K562 (cell line): Measurements from ENCODE around the gene GPX1. TPM values are rescaled to one million over a fixed set of nuclear protein-coding genes. Genes with fewer than 3 reads are reported as not detected.

ENCODE experiments used
- ATAC-seq: fragments of 200-7000 bp; cut with Tn5 transposase; 3 replicates; pipeline ENCODE4 v1.9.1; 2020; ENCODE audit warnings: moderate library complexity
- BruUV-seq: library from RNA; stranded (reverse); fragments of 400-500 nt; replicated peaks from 2 replicates; lab custom pipeline; 2021; lab: Mats Ljungman, UMichigan
- CTCF ChIA-PET: fragments of 300-600 bp; formaldehyde crosslinking; extraction: SDS; loops from one replicate; lab custom pipeline; 2021; ENCODE audit warnings: low intra/inter-chr PET ratio; lab: Yijun Ruan, JAX
- POLR2A ChIA-PET: fragments of 300-600, 350-650 bp; sonication (Branson Sonifier 250); formaldehyde crosslinking; extraction: SDS; loops from one replicate; lab custom pipeline; 2021; ENCODE audit warnings: antibody characterized with exemption, inconsistent platforms; lab: Yijun Ruan, JAX
- DNase-seq, 4 experiments: peaks; one replicate each; pipeline versions ENCODE4 v3.0.0 to v3.0.0-alpha.2; 2011 to 2018; ENCODE audit warnings: low spot score in 3 of 4, mixed read lengths in 3 of 4; ENCODE audit errors: extremely low read depth in 1 of 4
- FAIRE-seq: peaks from 2 replicates; lab custom pipeline; 2011; peaks lifted over from hg19 to GRCh38; lab: Jason Lieb, UNC
- H2AFZ ChIP-seq: 2 replicates; pipeline ENCODE4 v1.6.0; 2011; ENCODE audit warnings: low read depth, low read length, control low read depth, inconsistent platforms
- H3K27ac ChIP-seq: fragments of 200-600 bp; 3 replicates; pipeline ENCODE4 v1.8.0; 2011; ENCODE audit warnings: low read depth, mild to moderate bottlenecking, control low read depth, inconsistent platforms, low read length, moderate library complexity, mixed read lengths; ENCODE audit errors: extremely low read depth
- H3K27me3 ChIP-seq, 2 experiments: fragments of 300-600 bp in 1 of 2; 2 replicates in 1 of 2; 3 replicates in 1 of 2; pipeline versions ENCODE4 v1.6.0 to v1.8.0; 2011; ENCODE audit warnings: inconsistent platforms in 2 of 2, low read length in 2 of 2, mild to moderate bottlenecking in 1 of 2, mixed read lengths in 1 of 2, moderate library complexity in 1 of 2; ENCODE audit not compliant: control insufficient read depth in 2 of 2, insufficient read depth in 2 of 2
- H3K36me3 ChIP-seq: fragments of 300-600 bp; 3 replicates; pipeline ENCODE4 v1.8.0; 2011; ENCODE audit warnings: mild to moderate bottlenecking, low read length, inconsistent platforms; ENCODE audit not compliant: control insufficient read depth, insufficient read depth
- H3K4me1 ChIP-seq, 2 experiments: fragments of 200-600 bp in 1 of 2; replicated peaks in 1 of 2; 2 replicates in 1 of 2; 3 replicates in 1 of 2; pipeline versions ENCODE4 v1.5.1 to v1.8.0; 2011; ENCODE audit warnings: inconsistent platforms in 2 of 2, low read length in 2 of 2, mild to moderate bottlenecking in 1 of 2, mixed read lengths in 1 of 2, moderate library complexity in 1 of 2; ENCODE audit not compliant: control insufficient read depth in 2 of 2, insufficient read depth in 2 of 2
- H3K4me2 ChIP-seq: 2 replicates; pipeline ENCODE4 v1.6.1; 2011; ENCODE audit warnings: low read length, control low read depth, inconsistent platforms, mixed read lengths; ENCODE audit not compliant: insufficient read depth
- H3K4me3 ChIP-seq: fragments of 200-600 bp; sonication (generic), shearing (Covaris generic); 2 replicates; pipeline ENCODE4 v1.5.1; 2016; ENCODE audit warnings: control low read depth, inconsistent platforms
- H3K79me2 ChIP-seq: fragments of 200-600 bp; 3 replicates; pipeline ENCODE4 v1.8.0; 2011; ENCODE audit warnings: low read length, inconsistent platforms; ENCODE audit not compliant: control insufficient read depth, insufficient read depth
- H3K9ac ChIP-seq, 2 experiments: 2 replicates each; pipeline versions ENCODE4 v1.6.0 to v1.6.1; 2011; ENCODE audit warnings: low read depth in 2 of 2, low read length in 2 of 2, control low read depth in 1 of 2, inconsistent platforms in 1 of 2, mild to moderate bottlenecking in 1 of 2, mixed read lengths in 1 of 2; ENCODE audit not compliant: insufficient read depth in 1 of 2
- H3K9me1 ChIP-seq: one replicate; pipeline ENCODE4 v1.6.0; 2011; ENCODE audit warnings: inconsistent platforms, mild to moderate bottlenecking, low read length, moderate library complexity; ENCODE audit not compliant: control insufficient read depth, insufficient read depth
- H3K9me3 ChIP-seq: replicated peaks from 2 replicates; pipeline ENCODE4 v1.5.1; 2011; ENCODE audit warnings: low read depth, low read length, inconsistent platforms; ENCODE audit not compliant: control insufficient read depth, insufficient read depth
- H4K20me1 ChIP-seq: replicated peaks from 2 replicates; pipeline ENCODE4 v1.6.1; 2011; ENCODE audit warnings: low read length, inconsistent platforms, mixed read lengths; ENCODE audit not compliant: control insufficient read depth, insufficient read depth
- CLOCK ChIP-seq: fragments of 250-450 bp; sonication (Bioruptor Pico); IDR thresholded peaks from 2 replicates; pipeline ENCODE4 v1.4.0; 2020; ENCODE audit warnings: mild to moderate bottlenecking, moderate library complexity, borderline replicate concordance
- ETV1 ChIP-seq: fragments of 450-650 bp; conservative IDR thresholded peaks from 2 replicates; pipeline ENCODE4 v1.6.1; 2016; ENCODE audit warnings: missing genetic modification characterization, control low read depth, low read depth, missing compliant biosample characterization
- HIVEP1 ChIP-seq: fragments of 250-450 bp; sonication (Bioruptor Pico); IDR thresholded peaks from 2 replicates; pipeline ENCODE4 v1.4.0; 2020; ENCODE audit warnings: mild to moderate bottlenecking
- MBD1 ChIP-seq: fragments of 250-450 bp; sonication (Bioruptor Pico); IDR thresholded peaks from 2 replicates; pipeline ENCODE4 v1.8.0; 2022; ENCODE audit warnings: inconsistent platforms
- MITF ChIP-seq: IDR thresholded peaks from 2 replicates; pipeline ENCODE4 v1.6.1; 2014; ENCODE audit warnings: antibody characterized with exemption
- NFXL1 ChIP-seq: fragments of 450-650 bp; formaldehyde crosslinking; IDR thresholded peaks from 2 replicates; pipeline ENCODE4 v1.4.0; 2021; ENCODE audit warnings: mild to moderate bottlenecking
- NUFIP1 ChIP-seq: fragments of 450-650 bp; IDR thresholded peaks from 2 replicates; pipeline ENCODE4 v1.6.1; 2018; ENCODE audit not compliant: partially characterized antibody
- ZNF77 ChIP-seq: fragments of 250-450 bp; sonication (Bioruptor Pico); IDR thresholded peaks from 2 replicates; pipeline ENCODE4 v1.5.0; 2020
- WGBS: fragments of 100-300 bp; shearing (Covaris generic); methylation state at CpG from one replicate; pipeline ENCODE4 v1.1.6; 2016; ENCODE audit warnings: low coverage, mixed read lengths; ENCODE audit not compliant: insufficient coverage; ENCODE audit errors: missing lambda C conversion rate; 5-methylcytosine and 5-hydroxymethylcytosine counted together
- in situ Hi-C: fragments of 300-500 bp; cut with MboI; formaldehyde crosslinking; loops from 4 replicates; pipeline ENCODE4 v1.15.0; 2018; ENCODE audit warnings: inconsistent platforms, mixed read lengths
- intact Hi-C: fragments of 100-400 bp; cut with micrococcal nuclease; formaldehyde crosslinking; loops from 2 replicates; pipeline ENCODE4 v1.14.2; 2022
- polyA plus RNA-seq, 8 experiments: library from polyadenylated mRNA; depleted of rRNA in 4 of 8; stranded (reverse) in 5 of 8; unstranded in 3 of 8; fragments of >200 nt; fragmentation: Nextera tagmentation in 2 of 8; fragmentation: Illumina TruSeq in 1 of 8; extraction: Ambion mirVana in 2 of 8; extraction: Trizol in 1 of 8; gene quantifications; 2 replicates each; pipeline versions ENCODE4 v1.2.1 to v1.2.3, GENCODE V29; 2011 to 2014; ENCODE audit warnings: inconsistent platforms in 1 of 8, missing spikeins in 1 of 8
- total RNA-seq, 7 experiments: library from RNA; depleted of rRNA in 6 of 7; stranded (reverse); fragments of >200 nt in 6 of 7; fragmentation: Illumina TruSeq in 2 of 7; extraction: Trizol in 2 of 7; gene quantifications; 2 replicates each; pipeline versions ENCODE4 v1.2.1 to v1.2.3, GENCODE V29; 2011 to 2021; ENCODE audit warnings: low replicate concordance in 1 of 7

GPX1 gene
- total and polyA plus RNA-seq, 9 of the 15 experiments (the other 6 are each of a cell fraction or from before 2014, with no cell fraction given), result 0.08 to 1.3 (median 0.21) TPM; not detected in 5

- Histone ChIP-seq H3K79me2 (no peaks in the 10 kb centered on the region), H3K9ac (no peak overlapping the region), H3K4me1 (no peaks in the 10 kb centered on the region; a peak in 1 of 5 replicates), H3K9me3 (no peaks in the 10 kb centered on the region), H4K20me1 (no peaks in the 10 kb centered on the region), H2AFZ (no peak overlapping the region), H3K27ac (no peak overlapping the region), H3K9me1 (no peaks in the 10 kb centered on the region), H3K4me3 (no peak overlapping the region), H3K4me2 (no peak overlapping the region), H3K36me3 (peaks cover 47% of the 10 kb centered on the region; the same call in 2 of the 3 replicates), H3K27me3 (no peaks in the 10 kb centered on the region)
- POLR2A ChIA-PET, result interaction anchor here (0.7 kb wide), 1 partner anchor 11 kb away, joined by 3 read pairs; no protein-coding TSS in a partner anchor
- no TSS peak for BruUV-seq
- FAIRE-seq (no peak), ATAC-seq (no peak), DNase-seq (no peak)
- TF ChIP-seq CLOCK (no peak), ETV1 (tag) (no peak), MITF (no peak), ZNF77 (CRISPR knock-in tag) (no peak), NUFIP1 (no peak), MBD1 (CRISPR knock-in tag) (no peak), NFXL1 (no peak), HIVEP1 (CRISPR knock-in tag) (no peak)
- CTCF ChIA-PET, result no interaction called here
- in situ Hi-C loops (no loop called here), intact Hi-C loops (no loop called here)
- 100% methylated on average over 1 of the region's 1 CpG for WGBS
Measured at GRCh38 chr3:49313896-49314688, 44.1 kb downstream of the GPX1 start.
